GM19468 (cell line): ENCODE measurements around the gene FTO.
A peak's percentile ranks its signal among the peaks of the same experiment; 100 is the strongest.
"Not testable (repeated sequence)": the region's sequence is repeated elsewhere in the genome, so short reads cannot be mapped to it uniquely, and the experiment has no call there.

ENCODE experiments used
- ATAC-seq: cut with Tn5 transposase; IDR thresholded peaks from one replicate; pipeline ENCODE4 v1.9.1; 2021; ENCODE audit warnings: mild to moderate bottlenecking, moderate library complexity, moderate number of reproducible peaks; ENCODE audit not compliant: unreplicated experiment; ENCODE audit errors: extremely low read depth

FTO gene

DNA sequence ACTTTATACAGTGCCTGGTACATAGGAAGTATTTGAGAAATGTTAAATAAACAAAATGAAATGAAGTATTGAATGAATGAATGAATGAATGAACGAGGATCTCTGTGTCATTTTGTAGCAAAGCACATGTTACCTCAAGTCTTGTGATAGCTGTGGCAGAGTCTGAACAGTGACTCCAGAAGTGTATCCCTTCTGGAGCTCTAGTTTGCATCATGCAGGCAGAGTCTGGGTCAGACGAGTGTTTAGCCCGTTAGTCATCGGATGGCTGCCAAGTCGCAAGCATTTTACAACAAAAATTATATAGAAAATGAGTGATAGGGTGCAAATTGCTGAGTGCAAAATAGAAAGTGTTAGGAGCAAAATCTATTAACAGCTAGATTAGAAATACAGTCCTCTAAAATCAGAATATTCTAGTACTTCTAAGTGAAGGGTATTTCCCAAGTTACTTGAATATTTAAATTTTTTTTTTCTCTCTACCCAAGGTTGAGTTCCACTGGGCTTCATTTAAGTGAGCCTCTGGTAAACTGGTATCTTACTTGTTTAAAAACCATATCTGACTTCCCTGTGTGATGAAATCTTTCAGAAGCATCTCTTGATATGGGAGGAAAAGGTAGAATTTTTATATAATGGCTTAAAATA, 113.3 kb downstream of the FTO start:
- ATAC-seq, result no peak

DNA sequence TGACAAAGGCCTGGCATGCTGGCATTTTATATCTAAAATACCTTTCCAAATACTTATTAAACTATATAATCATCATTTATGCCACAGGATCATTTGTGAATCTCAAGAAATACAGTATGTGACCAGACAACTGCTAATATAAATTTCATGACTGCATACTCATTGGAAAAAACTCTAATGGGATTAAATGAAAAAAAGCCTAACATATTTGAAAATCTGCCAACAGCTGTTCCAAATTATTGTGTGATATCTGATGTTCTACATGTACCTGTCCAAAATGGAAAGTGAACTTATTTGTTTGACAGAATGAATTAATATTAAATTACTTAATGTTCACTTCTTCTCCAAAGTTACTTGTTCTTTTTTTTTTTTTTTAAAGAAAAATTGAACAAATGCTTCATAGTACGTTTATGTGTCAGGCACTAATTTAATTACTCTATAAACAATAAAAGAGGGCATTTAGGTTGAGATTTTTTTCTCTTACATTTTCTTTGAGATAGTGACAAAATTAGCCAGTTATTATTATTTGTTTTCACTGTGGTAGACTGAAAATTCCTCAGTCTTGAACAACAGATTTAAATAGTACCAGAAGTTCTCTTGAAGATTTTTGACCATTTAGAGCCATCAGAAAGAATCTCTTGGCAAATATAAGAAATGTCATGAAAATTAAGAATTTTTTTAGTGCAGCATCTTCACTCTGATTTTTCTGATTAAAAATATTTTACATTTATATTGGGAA, 114.0 kb downstream of the FTO start:
- ATAC-seq, result no peak

DNA sequence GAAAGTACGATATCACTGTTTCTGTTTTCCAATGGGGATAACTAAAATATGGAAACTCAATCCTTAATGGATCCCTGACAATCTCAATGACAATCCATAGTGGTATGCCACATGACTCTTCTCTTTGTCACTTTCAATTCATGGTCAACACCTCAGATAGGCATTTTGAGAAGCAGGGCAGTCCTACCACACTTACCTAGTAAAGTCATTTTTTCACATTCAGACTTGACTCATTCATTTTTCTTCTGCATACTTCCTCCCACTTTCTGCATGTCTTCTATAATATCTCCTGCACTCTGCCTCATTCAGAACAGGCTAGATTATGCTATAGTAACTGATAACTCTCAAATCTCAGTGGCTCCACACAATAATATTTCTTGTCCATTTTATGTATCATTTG, 117.5 kb downstream of the FTO start:
- no peak for ATAC-seq

DNA sequence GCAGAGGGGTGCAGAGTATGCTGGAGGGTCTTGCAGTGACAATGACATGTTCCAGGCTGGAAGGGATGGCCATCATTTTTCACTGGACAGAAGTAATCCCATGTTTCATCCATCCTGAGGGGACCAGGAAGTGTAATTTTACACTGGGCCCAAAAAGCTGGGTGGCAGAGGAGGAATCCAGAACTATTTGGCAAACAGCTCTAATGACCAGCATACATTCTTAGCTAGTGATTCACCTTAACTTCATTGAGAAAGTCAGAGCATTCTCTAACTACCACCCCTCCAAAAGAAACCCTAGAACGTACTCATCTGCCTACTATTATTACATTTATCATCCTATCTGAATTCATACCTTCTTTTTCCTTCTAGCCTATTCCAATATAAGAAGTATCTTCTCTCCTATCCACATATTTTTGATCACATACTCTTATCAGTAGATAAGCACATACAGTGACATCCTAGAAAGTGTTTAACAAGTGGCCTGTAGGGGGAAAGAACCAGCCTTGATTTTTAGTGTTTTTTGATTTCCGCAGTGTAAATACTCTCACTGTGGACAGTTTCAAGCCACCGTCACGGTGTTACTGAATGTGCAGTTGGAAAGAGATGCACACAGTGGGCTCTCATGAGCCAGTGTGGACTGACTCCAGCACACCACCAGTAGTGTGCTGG, 118.1 kb downstream of the FTO start:
- ATAC-seq, result no peak

DNA sequence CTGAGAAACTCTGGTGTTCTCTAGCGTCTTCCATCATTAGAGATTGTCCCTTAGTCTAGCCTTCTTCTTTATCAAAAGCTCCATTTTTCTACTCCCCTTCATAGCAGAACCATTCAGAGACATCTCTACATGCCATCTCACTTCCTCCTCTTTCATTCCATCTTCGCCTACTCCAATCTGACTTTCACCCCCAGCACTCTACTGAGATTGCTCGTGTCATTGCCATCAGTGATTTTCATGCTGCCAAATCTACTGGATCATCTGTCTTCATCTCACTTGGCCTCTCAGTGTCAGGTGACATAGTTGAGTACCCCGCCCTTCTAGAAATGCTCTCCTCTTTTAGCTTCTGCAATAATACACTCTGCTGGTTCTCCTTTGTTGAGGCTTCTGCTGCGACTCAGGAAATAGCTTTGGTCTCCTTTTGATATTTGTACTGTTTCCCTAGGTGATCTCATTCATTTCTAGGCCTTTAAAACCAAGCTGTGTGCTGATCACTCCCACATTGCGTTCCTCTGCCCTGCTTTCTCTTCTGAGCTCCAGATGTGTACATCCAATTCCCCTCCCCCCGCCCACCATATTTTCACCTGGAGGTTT, 119.1 kb downstream of the FTO start:
- ATAC-seq, result no peak

DNA sequence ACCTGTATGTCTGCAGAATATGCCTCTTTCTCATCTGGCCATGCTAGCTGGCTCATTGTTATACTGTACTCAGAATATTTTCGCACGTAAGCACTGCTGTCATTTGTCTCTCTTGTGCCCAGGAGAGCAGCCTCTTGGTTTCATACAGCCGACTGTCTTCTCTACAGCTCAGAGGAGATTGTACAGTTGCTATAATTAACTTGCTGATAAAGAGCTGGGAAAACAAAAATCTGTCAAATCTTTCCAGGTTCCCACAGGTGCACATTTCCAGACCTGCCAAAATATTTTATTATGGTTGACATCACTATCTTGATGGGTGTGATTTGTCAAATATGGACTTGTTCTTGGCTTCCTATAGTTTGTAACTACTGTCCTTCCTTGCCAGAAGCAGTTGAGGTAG, 122.7 kb downstream of the FTO start:
- no peak for ATAC-seq

DNA sequence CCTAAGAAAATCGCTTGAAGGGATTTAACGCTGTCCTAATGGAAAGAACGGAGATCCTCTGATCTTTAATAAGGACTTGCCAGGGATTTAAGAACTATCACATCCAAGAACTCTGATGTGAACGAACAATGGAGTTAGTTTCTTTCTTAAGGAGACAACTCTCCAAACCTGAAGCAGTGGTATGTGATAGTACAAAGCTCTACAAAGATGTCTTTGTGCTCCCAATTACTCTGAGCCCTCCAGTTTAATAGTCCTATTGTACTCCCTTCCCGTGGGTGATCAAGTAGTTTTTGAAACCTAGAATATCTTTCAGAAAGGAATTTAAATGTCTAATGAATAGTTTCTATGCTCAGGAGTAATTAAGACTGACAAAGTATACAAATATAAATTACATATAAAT, 123.8 kb downstream of the FTO start:
- no peak for ATAC-seq

DNA sequence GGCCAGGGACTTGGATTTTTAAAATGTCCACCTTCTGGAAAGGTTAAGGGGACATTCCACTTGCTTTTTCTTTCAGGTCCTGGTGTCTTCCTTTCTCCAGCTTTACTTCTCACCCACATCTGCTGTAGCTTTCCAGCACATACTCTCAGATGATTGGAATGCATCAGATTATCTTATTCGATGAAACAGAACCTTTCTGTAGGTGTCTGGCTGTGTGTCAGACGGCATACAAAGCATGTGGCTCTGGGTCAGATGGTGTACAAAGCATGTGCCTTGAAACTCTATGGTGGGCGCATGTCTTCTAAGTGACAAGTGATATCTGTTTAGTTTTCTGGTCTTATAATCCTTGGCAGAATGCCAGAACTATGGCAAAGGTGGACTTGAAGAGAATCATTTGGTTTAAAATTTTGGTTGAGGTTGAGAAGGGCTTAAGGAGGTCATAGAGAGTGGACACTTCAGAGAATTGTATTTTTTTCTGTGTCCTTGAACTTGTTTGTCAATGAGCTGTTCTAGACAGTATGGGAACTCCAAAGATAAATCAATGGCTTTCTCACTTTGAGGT, 125.3 kb downstream of the FTO start:
- ATAC-seq, result no peak

DNA sequence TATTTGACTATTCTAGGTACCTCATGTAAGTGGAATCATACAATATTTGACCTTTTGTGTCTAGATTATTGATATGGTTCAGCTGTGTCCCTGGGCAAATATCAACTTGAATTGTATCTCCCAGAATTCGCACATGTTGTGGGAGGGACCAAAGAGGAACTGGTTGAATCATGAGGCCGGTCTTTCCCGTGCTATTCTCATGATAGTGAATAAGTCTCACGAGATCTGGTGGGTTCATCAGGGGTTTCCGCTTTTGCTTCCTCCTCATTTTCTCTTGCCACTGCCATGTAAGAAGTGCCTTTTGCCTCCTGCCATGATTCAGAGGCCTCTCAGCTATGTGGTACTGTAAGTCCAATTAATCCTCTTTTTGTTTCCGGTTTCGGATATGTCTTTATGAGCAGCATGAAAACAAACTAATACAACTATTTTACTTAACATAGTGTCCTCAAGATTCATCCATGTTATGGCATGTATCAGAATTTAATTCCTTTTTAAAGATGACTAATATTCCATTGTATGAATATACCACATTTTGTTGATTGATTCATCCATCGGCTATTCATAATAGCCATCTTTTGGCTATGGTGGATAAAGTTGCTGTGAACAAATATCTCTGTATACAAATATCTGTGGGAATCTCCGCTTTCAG, 129.1 kb downstream of the FTO start:
- no peak for ATAC-seq

DNA sequence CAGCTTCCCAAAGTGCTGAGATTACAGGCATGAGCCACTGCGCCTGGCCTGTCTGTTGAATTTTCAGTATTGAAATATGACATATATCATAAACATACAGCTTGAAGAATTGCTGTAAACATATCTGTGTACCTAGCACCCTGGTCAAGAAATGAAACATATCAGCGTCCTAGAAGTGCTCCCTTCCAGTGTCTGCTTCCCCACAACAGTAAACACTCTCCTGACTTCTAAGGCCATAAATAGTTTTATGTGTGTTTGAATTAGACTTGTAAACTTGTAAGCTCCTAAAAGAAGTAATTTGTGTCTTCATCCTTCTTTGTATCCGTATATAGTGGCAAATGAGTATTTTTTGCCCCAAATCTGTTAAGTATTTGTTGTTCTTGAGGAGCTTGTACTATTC, 132.2 kb downstream of the FTO start:
- no peak for ATAC-seq

DNA sequence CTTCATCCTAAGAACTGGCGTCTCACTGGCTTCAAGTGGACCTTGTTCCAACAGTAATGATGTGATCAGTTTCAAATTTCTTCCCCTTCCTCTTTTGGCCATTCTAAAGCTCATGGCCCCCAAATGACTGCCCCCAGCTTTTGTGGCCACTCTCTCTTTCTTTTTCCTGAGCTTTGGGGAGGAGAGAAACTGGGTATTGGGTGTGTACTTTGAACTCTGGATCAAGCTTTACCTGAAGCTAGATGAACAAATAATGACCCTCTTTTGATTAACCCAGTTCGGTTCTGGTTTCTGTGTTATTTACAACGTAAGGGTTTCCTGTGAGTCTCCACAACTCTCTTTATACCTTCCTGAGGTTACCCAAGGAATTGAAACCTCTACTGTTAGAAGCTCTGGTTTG, 132.7 kb downstream of the FTO start:
- ATAC-seq, result no peak

DNA sequence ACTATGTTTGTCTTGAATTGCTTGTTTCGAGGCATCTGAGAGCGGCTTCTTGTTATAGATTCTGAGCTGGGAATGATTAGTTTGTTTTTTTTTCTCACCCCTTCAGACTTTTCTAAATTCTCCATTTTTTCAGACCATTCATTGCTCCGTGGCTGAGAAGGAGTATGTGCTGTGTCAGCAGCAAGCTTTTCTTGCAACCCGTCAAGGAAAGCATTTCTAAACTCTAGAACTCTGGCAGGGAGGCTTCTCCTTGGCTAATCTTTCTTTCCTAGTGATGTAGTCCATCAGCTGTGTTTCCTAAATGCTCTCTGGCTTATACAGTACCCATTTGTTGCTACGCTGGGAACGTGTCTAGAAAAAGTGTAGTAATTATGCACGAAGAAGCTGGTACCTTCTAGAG, 133.5 kb downstream of the FTO start:
- no peak for ATAC-seq

DNA sequence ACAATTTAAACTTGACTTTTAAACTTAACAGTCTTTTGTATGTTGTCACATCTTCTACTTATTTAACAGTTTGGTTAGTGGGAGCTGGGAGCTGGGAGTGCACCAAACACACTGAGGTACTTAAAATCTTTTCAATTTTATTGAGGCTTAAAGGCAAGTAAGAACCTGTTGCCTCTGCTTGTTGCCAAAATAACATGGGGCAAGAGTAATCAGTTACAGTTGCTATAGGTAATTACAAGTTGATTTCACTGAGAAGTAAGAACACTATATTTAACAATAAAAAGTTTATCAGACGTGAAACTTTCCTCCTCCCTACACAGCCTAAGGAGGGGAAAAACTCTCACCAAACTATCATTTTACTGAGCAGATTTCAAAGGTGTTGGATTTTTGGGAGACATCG, 135.2 kb downstream of the FTO start:
- ATAC-seq, result no peak

DNA sequence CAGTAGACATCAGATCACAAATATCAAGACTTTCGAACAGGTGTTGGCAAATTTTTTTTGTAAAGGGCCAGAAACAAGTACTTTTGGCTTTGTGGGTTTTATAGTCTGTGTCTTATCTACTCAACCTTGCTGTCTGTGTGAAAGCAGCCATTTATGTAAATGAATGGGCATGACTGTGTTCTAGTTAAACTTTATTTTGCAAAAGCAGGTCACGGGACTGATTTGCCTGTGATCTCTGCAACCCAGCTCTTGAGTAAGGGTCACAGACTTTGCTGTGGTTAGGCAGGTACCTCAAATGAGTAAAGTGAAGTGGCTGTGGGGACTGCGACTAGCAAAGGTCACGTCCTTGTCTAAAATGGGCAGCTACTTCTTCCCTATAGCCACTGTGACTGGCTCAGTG, 136.5 kb downstream of the FTO start:
- peak; percentile 76 for ATAC-seq

DNA sequence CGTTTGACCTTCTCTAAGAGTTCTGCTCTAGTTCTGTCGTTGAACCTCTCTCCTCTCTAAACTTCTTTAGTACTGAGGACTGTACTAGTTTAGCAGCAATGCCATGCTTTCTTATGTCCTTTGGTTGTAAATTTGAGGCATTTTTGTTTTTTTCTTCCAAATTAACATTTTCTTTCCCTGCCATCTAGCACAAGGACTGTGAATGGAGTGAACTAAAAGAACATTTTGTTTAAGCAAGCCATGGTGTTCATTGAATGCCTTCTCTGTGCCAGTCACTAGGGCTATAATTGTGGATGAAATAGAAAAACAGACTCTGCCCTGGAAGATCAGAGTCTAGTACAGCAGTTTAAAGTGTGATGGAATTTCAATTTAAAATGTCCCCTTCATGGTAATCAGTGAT, 137.9 kb downstream of the FTO start:
- ATAC-seq, result no peak

DNA sequence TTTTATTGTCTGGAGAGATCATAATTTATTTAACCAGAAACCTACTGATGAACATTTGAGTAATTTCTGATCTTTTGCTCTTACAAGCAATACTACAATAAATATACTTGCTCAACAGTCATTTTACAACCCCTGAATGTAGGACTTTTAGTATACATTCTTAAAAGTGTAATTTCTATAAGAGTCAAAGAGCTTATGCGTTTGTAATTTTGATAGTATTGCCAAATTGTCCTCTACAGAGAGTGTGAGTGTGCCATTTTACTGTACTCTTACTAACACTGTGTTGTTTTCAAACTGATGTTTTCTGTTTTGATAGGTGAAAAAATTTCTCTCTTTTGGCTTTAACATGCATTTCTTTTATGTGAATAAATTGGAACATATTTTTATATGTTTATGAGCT, 139.1 kb downstream of the FTO start:
- ATAC-seq, result no peak

DNA sequence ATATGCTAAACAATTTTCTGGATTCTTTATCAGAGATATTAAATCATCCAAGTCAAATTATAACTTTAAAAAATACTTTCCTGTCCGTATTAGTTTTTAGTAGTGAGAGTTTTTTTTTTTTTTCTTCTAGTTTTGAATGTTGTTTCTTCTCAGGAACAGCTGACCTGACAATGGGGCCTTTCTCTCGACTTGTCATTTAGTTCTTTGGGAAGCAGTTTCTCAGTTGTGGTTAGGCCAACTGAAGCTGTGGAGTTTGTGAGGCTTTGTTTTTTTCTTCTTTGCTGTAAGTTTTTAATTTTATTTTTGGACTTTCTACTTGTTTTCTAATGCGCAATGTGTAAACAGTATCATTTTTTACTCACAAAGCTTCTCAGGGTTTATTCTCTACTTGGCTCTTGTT, 140.8 kb downstream of the FTO start:
- ATAC-seq, result no peak

DNA sequence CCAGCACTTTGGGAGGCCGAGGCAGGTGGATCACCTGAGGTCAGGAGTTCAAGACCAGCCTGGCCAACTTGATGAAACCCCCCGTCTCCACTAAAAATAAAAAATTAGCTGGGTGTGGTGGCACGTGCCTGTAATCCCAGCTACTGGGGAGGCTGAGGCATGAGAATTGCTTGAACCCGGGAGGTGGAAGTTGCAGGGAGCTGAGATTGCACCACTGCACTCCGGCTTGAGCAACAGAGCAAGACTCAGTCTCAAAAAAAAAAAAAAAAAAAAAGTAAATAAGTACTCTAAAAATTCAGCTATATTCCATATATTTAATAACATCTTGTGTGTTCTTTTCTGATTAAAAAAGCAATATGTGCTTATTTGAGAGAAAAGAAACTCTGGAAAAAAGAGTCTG, 142.6 kb downstream of the FTO start:
- not testable (repeated sequence) for ATAC-seq

DNA sequence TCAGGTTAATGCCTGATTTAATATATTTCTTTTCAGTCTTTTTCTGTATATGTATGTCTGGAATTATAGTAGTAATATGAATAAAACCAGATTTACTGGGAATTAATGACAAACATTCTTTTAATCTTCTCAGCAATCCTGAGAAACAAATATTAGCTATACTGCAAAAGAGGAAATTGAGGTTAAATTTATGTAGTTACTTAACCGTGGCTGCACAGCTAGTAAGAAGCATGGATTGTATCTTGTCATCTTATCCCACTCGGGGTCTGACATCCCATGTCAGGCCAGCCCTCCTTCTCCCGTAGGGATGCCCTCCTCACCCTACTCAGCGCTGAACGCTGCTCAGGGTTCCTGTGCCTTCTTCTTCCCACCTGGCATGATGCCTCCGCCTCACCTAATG, 143.0 kb downstream of the FTO start:
- no peak for ATAC-seq

DNA sequence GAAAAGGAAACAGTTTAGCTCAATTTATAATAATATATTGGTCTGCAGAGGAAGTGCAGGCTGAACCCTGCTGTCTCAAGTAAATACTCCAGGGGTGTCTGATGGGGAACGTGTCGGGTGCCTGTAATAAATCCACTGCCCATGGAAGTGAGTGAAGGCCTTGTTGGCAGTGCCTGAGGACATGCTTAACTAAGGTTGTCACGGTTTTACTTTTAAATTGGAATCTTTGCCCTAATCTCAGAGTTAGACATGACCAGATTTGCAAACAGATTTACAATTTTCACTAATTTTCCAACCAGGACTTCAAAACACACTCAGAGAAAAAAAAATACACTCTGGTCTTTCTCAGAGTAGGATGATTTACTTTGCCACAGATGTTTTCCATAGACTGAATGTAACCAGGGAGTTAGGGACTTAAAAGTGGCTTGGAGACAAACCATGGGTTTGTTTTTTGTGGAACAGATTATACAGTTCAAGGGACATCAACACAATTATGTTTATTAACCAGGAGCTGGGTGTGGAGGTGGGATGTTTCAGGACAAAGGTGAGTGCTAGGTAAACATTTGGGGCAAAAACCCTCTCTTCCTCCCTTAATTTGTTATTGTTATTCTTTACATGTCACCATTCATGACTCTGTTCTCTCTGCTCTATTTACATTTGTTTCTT, 144.5 kb downstream of the FTO start:
- no peak for ATAC-seq
